Ammon's horn (tissue), 1 donor: ENCODE data around the gene PCCA.
"Not testable (repeated sequence)": the region's sequence is repeated elsewhere in the genome, so short reads cannot be mapped to it uniquely, and the experiment has no call there.

Experiments used
- DNase-seq: peaks from one replicate; pipeline ENCODE4 v3.0.0-alpha.2; 2016; ENCODE audit warnings: low spot score

PCCA gene

GRCh38 chr13:100245104-100245503, 156.2 kb downstream of the PCCA start:
- DNase-seq: no peak

DNA sequence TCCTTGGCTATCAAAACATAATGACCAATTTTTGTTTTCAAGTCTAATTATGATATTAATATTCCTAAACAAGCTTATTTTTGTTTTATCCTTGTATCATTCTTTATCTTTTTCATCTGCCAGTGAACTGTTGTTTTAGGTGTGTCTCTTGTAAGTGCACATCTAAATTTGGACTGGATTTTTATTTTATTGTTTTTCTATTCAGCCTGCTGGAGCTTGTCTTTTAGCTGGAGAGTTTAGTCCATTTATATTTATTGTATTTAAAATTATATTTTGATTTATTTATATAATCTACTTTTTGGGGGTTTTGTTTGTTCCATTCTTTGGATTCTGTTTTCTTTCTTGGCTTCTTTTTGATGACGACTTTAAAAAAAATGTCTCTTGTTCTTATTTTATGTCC, 159.0 kb downstream of the PCCA start:
- DNase-seq: no peak

DNA sequence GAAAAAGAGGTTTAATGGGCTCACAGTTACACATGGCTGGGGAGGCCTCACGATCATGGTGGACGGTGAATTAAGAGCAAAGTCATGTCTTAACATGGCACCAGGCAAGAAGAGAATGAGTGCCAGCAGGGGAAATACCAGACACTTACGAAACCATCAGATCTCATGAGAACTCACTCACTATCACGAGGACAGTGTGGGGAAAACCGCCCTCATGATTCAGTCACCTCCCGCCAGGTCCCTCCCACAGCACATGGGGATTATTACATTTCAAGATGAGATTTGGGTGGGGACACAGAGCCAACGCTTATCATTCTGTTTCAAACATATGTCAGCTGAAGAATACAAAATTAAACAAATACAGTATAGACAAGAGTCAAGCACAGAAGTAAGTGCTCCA, 165.1 kb downstream of the PCCA start:
- DNase-seq: no peak

GRCh38 chr13:100262404-100262803, 173.5 kb downstream of the PCCA start:
- DNase-seq: no peak

- no peak for DNase-seq
Measured at GRCh38 chr13:100266026-100266425, 177.1 kb downstream of the PCCA start.

DNA sequence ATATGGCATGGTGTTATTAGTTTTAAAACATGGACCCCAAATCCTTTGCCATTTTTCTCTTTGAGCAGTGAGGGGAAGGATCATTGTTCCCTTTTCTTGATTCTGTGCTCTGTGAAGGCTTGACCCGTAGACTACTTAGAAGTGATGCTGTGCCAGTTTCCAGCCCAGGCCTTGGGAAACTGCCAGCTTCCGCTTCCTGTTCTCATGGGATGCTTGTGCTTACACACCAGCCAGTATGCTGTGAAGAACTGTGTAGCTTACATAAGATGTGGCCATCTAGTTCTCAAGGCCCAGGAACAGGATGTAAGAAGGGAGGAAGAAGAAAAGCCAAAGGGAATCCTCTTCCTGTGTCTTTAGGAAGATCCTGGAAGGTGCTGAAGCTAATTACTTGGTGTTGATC, 180.9 kb downstream of the PCCA start:
- peak; percentile 81 for DNase-seq

DNA sequence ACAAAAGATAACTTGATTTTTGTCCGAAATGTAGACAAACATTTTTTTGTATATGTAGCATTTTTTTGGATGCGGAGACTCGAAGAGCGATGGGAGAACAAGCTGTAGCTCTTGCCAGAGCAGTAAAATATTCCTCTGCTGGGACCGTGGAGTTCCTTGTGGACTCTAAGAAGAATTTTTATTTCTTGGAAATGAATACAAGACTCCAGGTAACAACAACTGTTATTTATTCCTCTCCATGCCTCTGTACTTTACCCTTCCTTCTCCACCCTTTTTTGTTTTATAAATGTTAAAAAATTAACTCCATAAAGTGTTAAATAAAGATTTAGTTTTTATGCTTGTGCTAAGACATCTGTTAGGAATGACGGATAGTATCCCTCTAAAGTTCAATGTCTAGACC, 184.2 kb downstream of the PCCA start:
- no peak for DNase-seq

DNA sequence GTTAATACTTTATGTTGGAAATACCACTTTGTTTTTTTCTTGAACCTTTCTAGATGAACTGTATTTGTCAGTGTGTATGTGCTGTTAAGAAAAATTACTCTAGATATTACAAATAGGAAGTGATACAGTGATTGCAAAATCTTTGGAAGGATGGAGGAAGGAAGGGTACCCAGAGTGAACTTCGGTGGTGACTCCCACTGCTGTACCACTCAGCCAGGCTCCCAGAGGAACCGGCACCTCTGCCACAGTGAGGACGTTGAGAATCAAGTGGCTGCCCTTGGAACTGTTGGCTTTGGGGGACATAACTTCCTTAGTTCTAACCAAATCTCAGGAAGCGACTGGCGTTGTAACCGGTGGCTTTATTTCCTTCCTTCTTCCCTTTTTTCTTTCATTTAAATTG, 184.7 kb downstream of the PCCA start:
- DNase-seq: no peak

GRCh38 chr13:100274942-100275506, 186.1 kb downstream of the PCCA start:
- DNase-seq: no peak

DNA sequence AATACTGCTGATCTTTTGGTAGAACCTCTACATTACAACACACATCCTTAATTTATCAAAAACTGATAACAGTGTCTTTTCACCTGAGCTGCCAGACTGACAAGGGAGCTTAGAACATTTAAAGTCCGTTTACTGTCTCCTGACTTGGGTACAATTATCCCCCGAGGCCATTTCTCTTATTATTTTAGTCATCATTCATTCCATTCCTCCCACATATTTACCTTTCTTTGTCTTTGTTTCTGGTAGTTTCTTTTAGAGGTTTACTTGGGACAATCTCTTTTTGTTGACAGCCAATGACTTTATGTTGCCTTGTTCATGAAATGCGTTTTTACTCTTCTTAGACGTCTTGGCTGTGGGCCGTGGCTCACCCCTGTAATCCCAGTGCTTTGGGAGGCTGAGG, 186.9 kb downstream of the PCCA start:
- no peak for DNase-seq

GRCh38 chr13:100280681-100281080, 191.8 kb downstream of the PCCA start:
- no peak for DNase-seq

DNA sequence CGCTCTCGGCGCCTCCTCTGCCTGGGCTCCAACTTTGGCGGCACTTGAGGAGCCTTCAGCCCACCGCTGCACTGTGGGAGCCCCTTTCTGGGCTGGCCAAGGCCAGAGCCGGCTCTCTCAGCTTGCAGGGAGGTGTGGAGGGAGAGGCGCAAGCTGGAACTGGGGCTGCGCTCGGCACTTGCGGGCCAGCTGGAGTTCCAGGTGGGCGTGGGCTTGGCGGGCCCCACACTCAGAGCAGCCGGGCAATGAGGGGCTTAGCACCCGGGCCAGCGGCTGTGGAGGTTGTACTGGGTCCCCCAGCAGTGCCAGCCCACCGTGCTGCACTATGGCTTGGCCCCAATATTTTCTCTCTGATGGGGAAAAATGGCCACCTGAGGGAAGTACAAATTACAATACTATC, 193.4 kb downstream of the PCCA start:
- DNase-seq: not testable (repeated sequence)

DNA sequence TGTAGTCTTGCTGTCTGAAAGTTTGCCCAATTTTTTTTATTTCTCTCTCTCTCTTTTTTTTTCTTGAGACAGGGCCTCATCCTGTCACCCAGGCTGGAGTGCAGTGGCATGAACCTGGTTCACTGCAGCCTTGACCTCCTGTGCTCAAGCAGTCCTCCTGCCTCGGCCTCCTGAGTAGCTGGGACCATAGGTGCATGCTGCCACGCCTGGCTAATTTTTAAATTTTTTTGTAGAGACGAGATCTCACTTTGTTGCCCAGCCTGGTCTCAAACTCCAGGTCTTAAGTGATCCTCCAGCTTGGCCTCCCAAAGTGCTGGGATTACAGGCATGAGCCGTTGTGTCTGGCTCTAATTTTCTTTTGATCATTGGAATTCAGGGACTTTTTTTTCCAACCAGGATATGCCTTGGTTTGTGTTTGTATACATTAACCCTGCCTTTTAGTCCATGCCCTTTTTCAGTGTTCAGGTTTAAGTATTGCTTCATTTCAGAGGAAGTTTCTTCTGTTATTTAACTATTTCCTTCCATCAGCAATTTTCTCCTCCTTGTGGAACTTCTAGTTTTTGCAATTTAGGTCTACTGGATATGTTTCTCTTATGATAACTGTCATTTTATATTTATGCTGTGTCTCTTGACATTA, 201.4 kb downstream of the PCCA start:
- DNase-seq: no peak

DNA sequence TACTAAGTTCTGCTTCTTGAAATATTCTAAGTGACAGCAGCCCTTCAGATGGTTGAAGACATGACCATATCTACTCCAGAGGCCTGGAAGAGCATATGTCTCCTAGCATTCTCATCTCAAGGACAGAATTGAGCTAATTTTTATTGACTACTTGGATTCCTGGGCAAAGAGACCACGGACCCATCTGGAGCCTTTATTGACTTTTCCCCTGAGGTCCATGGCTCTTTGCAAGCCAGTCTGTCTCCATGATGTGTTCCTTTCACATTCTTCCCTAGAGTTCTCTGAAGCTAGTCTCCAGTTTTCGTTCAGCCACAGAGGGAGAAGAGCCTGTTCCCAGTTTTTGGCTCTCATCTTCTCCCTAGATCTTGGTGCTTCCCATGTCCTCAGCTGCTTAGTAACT, 202.7 kb downstream of the PCCA start:
- DNase-seq: no peak

DNA sequence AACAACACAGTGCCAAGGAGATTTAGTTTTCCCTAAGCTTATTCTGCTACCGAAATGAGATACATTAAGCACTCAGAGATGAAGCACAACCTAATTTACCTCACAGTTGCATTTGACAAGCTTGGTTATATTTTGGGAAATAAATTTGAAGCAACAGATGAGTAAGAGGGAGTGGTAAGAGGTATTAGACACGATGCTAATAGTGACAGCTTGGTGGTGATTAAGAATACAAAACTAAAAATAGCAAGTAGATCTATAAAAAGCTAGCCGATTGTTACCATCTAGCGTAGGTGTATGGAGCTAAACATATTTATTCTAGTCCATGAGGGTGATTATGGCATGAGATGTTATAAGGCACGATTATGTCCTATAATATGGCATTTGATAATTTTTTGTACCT, 208.5 kb downstream of the PCCA start:
- no peak for DNase-seq

- no peak for DNase-seq
Measured at GRCh38 chr13:100298116-100298681, 209.3 kb downstream of the PCCA start.

- no peak for DNase-seq
Measured at GRCh38 chr13:100298691-100299090, 209.8 kb downstream of the PCCA start.

DNA sequence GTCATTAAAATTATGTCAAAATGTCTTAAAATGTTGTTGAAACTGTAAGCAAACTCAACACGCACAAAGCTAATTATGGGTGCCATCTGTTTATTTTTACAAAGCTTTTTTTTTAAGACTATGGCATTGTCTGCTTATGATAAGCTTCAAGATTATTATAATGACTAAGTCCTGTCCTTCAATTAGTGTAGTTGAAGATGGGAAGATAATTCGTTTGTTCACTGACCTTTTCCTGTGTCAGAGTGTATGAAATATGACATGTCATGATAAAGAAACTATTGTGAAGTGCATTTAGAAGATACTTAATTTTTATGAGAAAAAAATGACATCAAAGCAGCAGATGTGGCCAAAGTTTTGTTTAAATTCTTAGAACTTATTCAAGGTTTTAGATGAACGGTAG, 211.3 kb downstream of the PCCA start:
- DNase-seq: no peak

DNA sequence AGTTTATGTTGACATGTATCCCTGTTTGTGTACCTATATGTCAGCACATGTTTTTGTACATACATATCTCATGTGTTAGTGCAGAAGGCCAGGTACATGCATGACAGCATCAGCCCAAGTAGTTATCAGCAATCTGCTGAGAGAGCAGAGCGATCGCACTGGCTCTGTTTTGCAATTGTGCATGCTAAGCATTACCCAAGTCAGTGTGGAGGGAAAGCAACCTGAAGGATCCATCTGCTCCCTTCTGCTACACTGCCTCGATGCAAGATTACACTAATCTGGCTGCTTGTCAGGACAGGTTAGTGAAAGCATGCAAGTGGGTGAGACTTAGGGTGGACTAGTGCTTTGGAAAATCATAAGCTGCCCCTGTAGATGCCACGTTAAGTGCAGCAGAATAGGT, 211.8 kb downstream of the PCCA start:
- DNase-seq: no peak

- DNase-seq: no peak
Measured at GRCh38 chr13:100301418-100301817, 212.5 kb downstream of the PCCA start.

DNA sequence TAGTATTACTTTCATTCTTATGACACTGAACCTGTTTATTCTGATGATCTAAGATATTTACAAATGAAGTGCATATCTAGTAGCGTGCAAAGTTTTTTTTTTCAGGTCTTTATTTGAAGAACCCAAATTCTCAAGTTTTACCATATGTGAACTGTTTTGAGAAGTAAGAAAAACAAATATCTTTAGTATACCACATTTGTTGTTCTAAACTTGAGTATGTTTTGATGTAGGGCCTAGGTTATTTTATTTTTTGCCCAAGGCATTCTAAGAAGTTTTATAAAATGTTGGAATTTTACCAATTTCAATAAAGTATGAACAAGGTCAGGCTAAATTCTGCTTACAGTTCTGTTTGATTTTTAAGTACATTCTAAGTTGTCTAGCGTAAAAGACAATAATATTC, 213.5 kb downstream of the PCCA start:
- no peak for DNase-seq

DNA sequence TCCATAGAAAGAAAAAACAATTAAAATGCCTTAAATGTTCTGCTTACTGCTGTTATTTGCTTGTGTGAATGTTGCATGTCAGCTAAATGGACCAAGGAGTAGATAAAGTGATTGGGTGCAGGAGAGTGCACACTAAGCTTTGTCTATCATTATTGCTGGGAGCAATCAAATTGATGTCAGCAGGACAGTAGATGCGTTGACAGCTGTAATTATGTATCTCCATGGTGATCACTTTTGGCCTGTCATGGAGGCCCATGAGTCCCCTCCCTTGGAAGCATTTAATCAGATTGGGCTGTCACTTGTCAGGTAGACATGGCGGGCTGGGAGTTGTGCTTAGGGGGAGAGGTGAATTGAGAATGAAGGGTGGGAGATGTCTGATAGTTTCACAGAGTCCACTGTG, 215.3 kb downstream of the PCCA start:
- no peak for DNase-seq

- no peak for DNase-seq
Measured at GRCh38 chr13:100305398-100305797, 216.5 kb downstream of the PCCA start.

GRCh38 chr13:100306030-100306429, 217.1 kb downstream of the PCCA start:
- DNase-seq: no peak
